ENCODE results near the gene RAD23A. TPM values are rescaled to one million over a fixed set of nuclear protein-coding genes. Genes with fewer than 3 reads are reported as not detected.

The RAD23A gene
- total and polyA plus RNA-seq, 9 of the 15 experiments (the other 6 are each of a cell fraction or from before 2014, with no cell fraction given): 9.5 to 181 (median 101) TPM

GRCh38 chr19:12933287-12934072 lies 12.2 kb upstream of the RAD23A start, which contains the start of gene FARSA (continued):
- TF ChIP-seq TAF7 (tag; IDR thresholded peaks at IDR 0.05): peak; percentile 38; the same call in 1 of the 2 replicates
- peak; percentile 57 for TF ChIP-seq ETV1 (tag; conservative IDR thresholded peaks at IDR 0.05; ENCODE audit: low read depth)
- no peak for TF ChIP-seq GATAD2A (IDR thresholded peaks at IDR 0.05)
- no peak for TF ChIP-seq TRIM24 (IDR thresholded peaks at IDR 0.05)
- TF ChIP-seq UBTF (IDR thresholded peaks at IDR 0.05; ENCODE audit: borderline replicate concordance in 1 of 2, low read depth in 2 of 2, low read length in 2 of 2): 0 out of 4 replicates have a peak, but pooled peaks of 1 of the 2 experiments have one; percentile 49
- no peak for TF ChIP-seq KDM2B (CRISPR knock-in tag; IDR thresholded peaks at IDR 0.05)
- TF ChIP-seq TCF3 (CRISPR knock-in tag; IDR thresholded peaks at IDR 0.05): no peak
- no peak for TF ChIP-seq SP2 (IDR thresholded peaks at IDR 0.05; ENCODE audit: extremely low read depth, low read depth, low read length, poor library complexity, severe bottlenecking)
- peak; percentile 78; the same call in 1 of the 2 replicates for TF ChIP-seq SP1 (CRISPR knock-in tag; IDR thresholded peaks at IDR 0.05)
- peak; percentile 53 for TF ChIP-seq PRPF4 (IDR thresholded peaks at IDR 0.05; ENCODE audit: insufficient read depth, low read depth, low read length, poor library complexity, severe bottlenecking)
- peak; percentile 55 for TF ChIP-seq E2F8 (IDR thresholded peaks at IDR 0.05; ENCODE audit: low read depth, partially characterized antibody)
- no peak for TF ChIP-seq REST (IDR thresholded peaks at IDR 0.05; ENCODE audit: borderline replicate concordance)
- no peak for TF ChIP-seq REST (CRISPR knock-in tag; IDR thresholded peaks at IDR 0.05; ENCODE audit: low read depth)

Measured in K562 (cell line).